Measurements from ENCODE around the gene SLC1A2. TPM values are rescaled to one million over a fixed set of nuclear protein-coding genes. Genes with fewer than 3 reads are reported as not detected.

Gene SLC1A2
- total and polyA plus RNA-seq, 2 experiments from 2014 or later = 0.70 to 2.8 TPM

DNA sequence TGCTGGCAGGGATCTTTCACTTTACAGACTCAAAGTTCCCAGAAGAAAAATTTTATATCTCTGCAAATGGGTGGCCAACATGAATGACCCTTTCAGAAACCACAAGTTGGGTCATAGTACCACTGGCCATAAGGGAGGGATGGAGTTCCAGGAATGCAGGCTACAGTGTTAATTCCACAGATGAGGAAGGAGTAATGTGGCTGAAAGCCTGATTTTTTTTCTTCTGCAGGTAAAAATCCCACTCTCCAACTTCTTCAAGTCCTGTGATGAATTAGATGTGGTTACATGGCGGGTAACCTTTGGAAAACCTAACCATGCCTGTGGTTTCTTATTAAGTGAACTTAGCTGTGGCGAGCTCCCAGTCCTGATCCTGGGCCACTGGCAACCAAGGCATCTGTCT, 103.2 kb downstream of the SLC1A2 start:
- H2AFZ ChIP-seq = no peak overlapping the region
- no peaks in the 10 kb centered on the region for H3K27me3 Mint-ChIP-seq (ENCODE audit: insufficient read depth, low read depth, poor library complexity)
- no peak overlapping the region for H3K27ac ChIP-seq (ENCODE audit: low read depth)
- peaks cover 8% of the 10 kb centered on the region; the same call in 1 of the 2 replicates for H3K9me2 ChIP-seq (ENCODE audit: insufficient read depth)
- H3K36me3 ChIP-seq (ENCODE audit: insufficient read depth) = no peaks in the 10 kb centered on the region
- no peaks in the 10 kb centered on the region for H3K79me2 ChIP-seq (replicated peaks; ENCODE audit: insufficient read depth)
- no peak overlapping the region for H3K4me2 ChIP-seq
- ATAC-seq (no peak), DNase-seq (ENCODE audit: low spot score) (no peak)
- no peak overlapping the region for H3K27ac Mint-ChIP-seq
- peaks cover 13% of the 10 kb centered on the region for H3K4me1 Mint-ChIP-seq
- H3K36me3 Mint-ChIP-seq (ENCODE audit: low read depth) = no peaks in the 10 kb centered on the region
- no peaks in the 10 kb centered on the region for H4K20me1 ChIP-seq (replicated peaks; ENCODE audit: insufficient read depth)
- H3K9me3 Mint-ChIP-seq = no peaks in the 10 kb centered on the region
- H3F3A ChIP-seq (replicated peaks; ENCODE audit: low read depth) = no peaks in the 10 kb centered on the region
- no peak overlapping the region for H3K4me3 Mint-ChIP-seq
- TF ChIP-seq JUNB (IDR thresholded peaks at IDR 0.05; ENCODE audit: unreplicated experiment) = no peak
- no peak for TF ChIP-seq POLR2AphosphoS5 (IDR thresholded peaks at IDR 0.05; ENCODE audit: low read depth)
- TF ChIP-seq CTCF (conservative IDR thresholded peaks at IDR 0.05; ENCODE audit: low read depth in 2 of 2) = no peak
- peaks cover 8% of the 10 kb centered on the region; the same call in 1 of the 2 replicates for H3K4me1 ChIP-seq (ENCODE audit: insufficient read depth)
- H3K4me3 ChIP-seq = no peak overlapping the region
- no peaks in the 10 kb centered on the region for H3K27me3 ChIP-seq (ENCODE audit: insufficient read depth)

DNA sequence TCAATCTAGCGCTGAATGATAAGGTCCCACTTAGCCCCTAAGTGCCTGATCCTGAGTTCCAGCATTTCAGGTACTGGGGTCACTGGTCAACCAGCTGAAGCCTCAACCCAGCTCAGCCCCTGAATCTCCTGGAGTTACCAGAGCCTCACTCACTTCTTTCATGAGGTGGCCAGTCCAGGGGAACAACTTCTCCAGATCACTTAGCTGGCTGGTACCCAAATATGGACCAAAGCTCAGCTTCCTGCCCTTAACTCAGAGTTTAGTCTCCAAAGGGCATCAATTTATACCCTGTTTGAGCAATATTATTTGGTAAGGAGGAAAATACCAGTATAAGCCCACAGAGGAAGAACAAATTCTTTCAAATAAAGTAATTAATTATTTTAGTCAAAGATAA, 105.6 kb downstream of the SLC1A2 start:
- DNase-seq (ENCODE audit: low spot score) (no peak), ATAC-seq (no peak)
- Histone ChIP-seq H3K4me1 (ENCODE audit: insufficient read depth) (0 out of 2 replicates have a peak, but pooled peaks cover under 1% of the 10 kb centered on the region), H3K27ac (ENCODE audit: low read depth) (no peak overlapping the region), H4K20me1 (replicated peaks; ENCODE audit: insufficient read depth) (no peaks in the 10 kb centered on the region), H3K9me2 (ENCODE audit: insufficient read depth) (0 out of 2 replicates have a peak, but pooled peaks cover 2% of the 10 kb centered on the region), H3K4me3 (no peak overlapping the region), H3K36me3 (ENCODE audit: insufficient read depth) (no peaks in the 10 kb centered on the region), H3K4me2 (no peak overlapping the region), H3K27me3 (ENCODE audit: insufficient read depth) (no peaks in the 10 kb centered on the region), H3F3A (replicated peaks; ENCODE audit: low read depth) (no peaks in the 10 kb centered on the region), H2AFZ (no peak overlapping the region), H3K79me2 (replicated peaks; ENCODE audit: insufficient read depth) (no peaks in the 10 kb centered on the region)
- no peaks in the 10 kb centered on the region for H3K9me3 Mint-ChIP-seq
- no peak overlapping the region for H3K27ac Mint-ChIP-seq
- H3K4me3 Mint-ChIP-seq = no peak overlapping the region
- no peaks in the 10 kb centered on the region for H3K36me3 Mint-ChIP-seq (ENCODE audit: low read depth)
- H3K27me3 Mint-ChIP-seq (ENCODE audit: insufficient read depth, low read depth, poor library complexity) = peaks cover 3% of the 10 kb centered on the region
- no peaks in the 10 kb centered on the region for H3K4me1 Mint-ChIP-seq
- no peak for TF ChIP-seq ZNF462 (CRISPR knock-in tag; IDR thresholded peaks at IDR 0.05)
- no peak for TF ChIP-seq CTCF (conservative IDR thresholded peaks at IDR 0.05; ENCODE audit: low read depth in 2 of 2)
- TF ChIP-seq NANOG (IDR thresholded peaks at IDR 0.05; ENCODE audit: borderline replicate concordance) = no peak
- no peak for TF ChIP-seq EZH2phosphoT487 (IDR thresholded peaks at IDR 0.05; ENCODE audit: unreplicated experiment)
- TF ChIP-seq EZH2 (IDR thresholded peaks at IDR 0.05; ENCODE audit: low read depth, unreplicated experiment) = no peak
- TF ChIP-seq, protein P1, sequence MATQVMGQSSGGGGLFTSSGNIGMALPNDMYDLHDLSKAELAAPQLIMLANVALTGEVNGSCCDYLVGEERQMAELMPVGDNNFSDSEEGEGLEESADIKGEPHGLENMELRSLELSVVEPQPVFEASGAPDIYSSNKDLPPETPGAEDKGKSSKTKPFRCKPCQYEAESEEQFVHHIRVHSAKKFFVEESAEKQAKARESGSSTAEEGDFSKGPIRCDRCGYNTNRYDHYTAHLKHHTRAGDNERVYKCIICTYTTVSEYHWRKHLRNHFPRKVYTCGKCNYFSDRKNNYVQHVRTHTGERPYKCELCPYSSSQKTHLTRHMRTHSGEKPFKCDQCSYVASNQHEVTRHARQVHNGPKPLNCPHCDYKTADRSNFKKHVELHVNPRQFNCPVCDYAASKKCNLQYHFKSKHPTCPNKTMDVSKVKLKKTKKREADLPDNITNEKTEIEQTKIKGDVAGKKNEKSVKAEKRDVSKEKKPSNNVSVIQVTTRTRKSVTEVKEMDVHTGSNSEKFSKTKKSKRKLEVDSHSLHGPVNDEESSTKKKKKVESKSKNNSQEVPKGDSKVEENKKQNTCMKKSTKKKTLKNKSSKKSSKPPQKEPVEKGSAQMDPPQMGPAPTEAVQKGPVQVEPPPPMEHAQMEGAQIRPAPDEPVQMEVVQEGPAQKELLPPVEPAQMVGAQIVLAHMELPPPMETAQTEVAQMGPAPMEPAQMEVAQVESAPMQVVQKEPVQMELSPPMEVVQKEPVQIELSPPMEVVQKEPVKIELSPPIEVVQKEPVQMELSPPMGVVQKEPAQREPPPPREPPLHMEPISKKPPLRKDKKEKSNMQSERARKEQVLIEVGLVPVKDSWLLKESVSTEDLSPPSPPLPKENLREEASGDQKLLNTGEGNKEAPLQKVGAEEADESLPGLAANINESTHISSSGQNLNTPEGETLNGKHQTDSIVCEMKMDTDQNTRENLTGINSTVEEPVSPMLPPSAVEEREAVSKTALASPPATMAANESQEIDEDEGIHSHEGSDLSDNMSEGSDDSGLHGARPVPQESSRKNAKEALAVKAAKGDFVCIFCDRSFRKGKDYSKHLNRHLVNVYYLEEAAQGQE (IDR thresholded peaks at IDR 0.05; ENCODE audit: unreplicated experiment) = no peak

All from GM23338 (cell line).